GM12874 (cell line): ENCODE measurements around the gene PPARA.

Experiments
- CTCF ChIP-seq: IDR thresholded peaks from 2 replicates; pipeline ENCODE4 v1.5.1; 2011; ENCODE audit warnings: low read depth, mild to moderate bottlenecking, control low read depth, low read length, moderate library complexity; ENCODE audit not compliant: insufficient read depth

PPARA gene

GRCh38 chr22:46273432-46274148, 123.3 kb downstream of the PPARA start:
- TF ChIP-seq CTCF: no peak

- no peak for TF ChIP-seq CTCF
These were observed 124.1 kb downstream of the PPARA start for GRCh38 chr22:46274381-46274780.

GRCh38 chr22:46275455-46276122, 125.3 kb downstream of the PPARA start:
- TF ChIP-seq CTCF: no peak

- TF ChIP-seq CTCF: no peak
These were observed 126.2 kb downstream of the PPARA start for GRCh38 chr22:46276563-46276962.

- no peak for TF ChIP-seq CTCF
These were observed 128.6 kb downstream of the PPARA start for GRCh38 chr22:46278656-46279645.

GRCh38 chr22:46280063-46280817, 129.9 kb downstream of the PPARA start:
- TF ChIP-seq CTCF: no peak
